Psoas muscle (tissue), 8 donors: ENCODE measurements around the gene DUS3L. TPM values are rescaled to one million over a fixed set of nuclear protein-coding genes. Genes with fewer than 3 reads are reported as not detected.
"Not testable (repeated sequence)": the region's sequence is repeated elsewhere in the genome, so short reads cannot be mapped to it uniquely, and the experiment has no call there.

Experiments used
- ATAC-seq, 4 donors: fragments of 200-7000 bp; cut with Tn5 transposase; one replicate each; pipeline ENCODE4 v1.9.1; 2020; ENCODE audit warnings: moderate library complexity in 3 of 4, mild to moderate bottlenecking in 2 of 4
- DNase-seq, 2 donors: peaks; one replicate each; pipeline ENCODE4 v3.0.0-alpha.2; 2020
- H3K27ac ChIP-seq: fragments of 200-600 bp; one replicate; pipeline ENCODE4 v1.8.0; 2022
- H3K27me3 ChIP-seq, 3 donors: fragments of 200-600 bp in 1 of 3; one replicate each; pipeline versions ENCODE4 v1.6.1 to v1.8.0; 2013 to 2022; ENCODE audit warnings: low read length in 2 of 3, mild to moderate bottlenecking in 2 of 3, moderate library complexity in 1 of 3; ENCODE audit not compliant: insufficient read depth in 3 of 3
- H3K36me3 ChIP-seq, 2 donors: fragments of 200-600 bp in 1 of 2; one replicate each; pipeline versions ENCODE4 v1.6.1 to v1.8.0; 2013 to 2022; ENCODE audit warnings: low read depth in 1 of 2, mild to moderate bottlenecking in 1 of 2, moderate library complexity in 1 of 2; ENCODE audit not compliant: insufficient read depth in 1 of 2
- H3K4me1 ChIP-seq: fragments of 200-600 bp; one replicate; pipeline ENCODE4 v1.8.0; 2022
- H3K4me3 ChIP-seq: fragments of 200-600 bp; one replicate; pipeline ENCODE4 v1.8.0; 2022; ENCODE audit warnings: mild to moderate bottlenecking
- H3K9me3 ChIP-seq: fragments of 200-600 bp; one replicate; pipeline ENCODE4 v1.8.0; 2022
- WGBS, 3 donors: extraction: QIAGEN DNeasy Blood & Tissue Kit; methylation state at CpG; one replicate each; pipeline versions ENCODE4 v1.1.6 to v1.1.7; 2013; 5-methylcytosine and 5-hydroxymethylcytosine counted together
- intact Hi-C, 2 donors: fragments of 100-400 bp; cut with DNase I; formaldehyde crosslinking; loops; one replicate each; pipeline versions ENCODE4 v1.11.0 to v1.14.2; 2022
- polyA plus RNA-seq, 3 donors: library from polyadenylated mRNA; stranded (reverse); fragments of 200-250 nt; gene quantifications; one replicate each; pipeline ENCODE4 v1.2.3, GENCODE V29; 2013
- total RNA-seq, 4 donors: library from RNA; stranded (reverse); fragmentation: NEBNext Ultra II Directional in 2 of 4; extraction: Animal tissue kit (Norgen Biotek cat#: 25700) in 2 of 4; gene quantifications; one replicate each; pipeline versions ENCODE4 v1.2.1 to v1.2.4, GENCODE V29; 2021 to 2023
- TF ChIP-seq, protein P1 (sequence below): fragments of 200-600 bp; IDR thresholded peaks from one replicate; pipeline ENCODE4 v1.8.0; 2022; ENCODE audit warnings: antibody characterized with exemption
- donor health status: healthy with polysubstance abuse.
- donor health status: DM: no; HTN: no; CAD: no; lungs with moderate emphysema.
- donor health status: Bipolar disorder and iron deficiency.
- donor health status: healthy.
- donor health status: DM: yes; HTN: yes; CAD: no.
- donor health status: DM: no; HTN: no; CAD: no.
- donor health status: DM: no; HTN: no; CAD: no.
- donor health status: DM: yes; HTN: yes; CAD: no.

The DUS3L gene
- total and polyA plus RNA-seq, 7 donors, result 13.4 to 40.1 (median 23.2) TPM

DNA sequence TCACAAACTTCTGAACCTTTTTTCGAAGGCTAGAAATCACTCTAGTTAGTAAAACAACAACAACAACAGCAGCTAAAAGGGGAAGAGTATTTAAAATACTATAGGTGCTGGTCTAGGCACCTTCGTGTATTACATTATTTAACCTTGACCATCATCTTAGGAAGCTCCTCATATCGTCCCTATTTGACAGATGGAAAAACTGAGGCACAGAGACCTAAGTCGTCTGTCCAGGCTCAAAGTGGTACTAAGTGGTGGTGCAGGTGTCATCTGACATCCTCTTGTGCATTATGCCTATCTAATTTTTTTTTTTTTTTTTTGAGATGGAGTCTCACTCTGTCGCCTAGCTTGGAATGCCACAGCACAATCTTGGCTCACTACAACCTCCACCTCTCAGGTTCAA is 41.5 kb downstream of the DUS3L start:
- Histone ChIP-seq H3K27ac (no peak overlapping the region), H3K4me1 (no peaks in the 10 kb centered on the region), H3K4me3 (no peak overlapping the region), H3K27me3 (peaks cover 0 to 10% (median 10%) of the 10 kb centered on the region in 3 donors), H3K9me3 (no peaks in the 10 kb centered on the region), H3K36me3 (no peaks in the 10 kb centered on the region)
- DNase-seq, result no peak
- intact Hi-C loops, result no loop called here
- no peak for ATAC-seq
- TF ChIP-seq, protein P1, sequence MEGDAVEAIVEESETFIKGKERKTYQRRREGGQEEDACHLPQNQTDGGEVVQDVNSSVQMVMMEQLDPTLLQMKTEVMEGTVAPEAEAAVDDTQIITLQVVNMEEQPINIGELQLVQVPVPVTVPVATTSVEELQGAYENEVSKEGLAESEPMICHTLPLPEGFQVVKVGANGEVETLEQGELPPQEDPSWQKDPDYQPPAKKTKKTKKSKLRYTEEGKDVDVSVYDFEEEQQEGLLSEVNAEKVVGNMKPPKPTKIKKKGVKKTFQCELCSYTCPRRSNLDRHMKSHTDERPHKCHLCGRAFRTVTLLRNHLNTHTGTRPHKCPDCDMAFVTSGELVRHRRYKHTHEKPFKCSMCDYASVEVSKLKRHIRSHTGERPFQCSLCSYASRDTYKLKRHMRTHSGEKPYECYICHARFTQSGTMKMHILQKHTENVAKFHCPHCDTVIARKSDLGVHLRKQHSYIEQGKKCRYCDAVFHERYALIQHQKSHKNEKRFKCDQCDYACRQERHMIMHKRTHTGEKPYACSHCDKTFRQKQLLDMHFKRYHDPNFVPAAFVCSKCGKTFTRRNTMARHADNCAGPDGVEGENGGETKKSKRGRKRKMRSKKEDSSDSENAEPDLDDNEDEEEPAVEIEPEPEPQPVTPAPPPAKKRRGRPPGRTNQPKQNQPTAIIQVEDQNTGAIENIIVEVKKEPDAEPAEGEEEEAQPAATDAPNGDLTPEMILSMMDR, result no peak
- 81 to 84% (median 83%) methylated on average over 5 of the region's 5 CpGs for WGBS, 3 donors

DNA sequence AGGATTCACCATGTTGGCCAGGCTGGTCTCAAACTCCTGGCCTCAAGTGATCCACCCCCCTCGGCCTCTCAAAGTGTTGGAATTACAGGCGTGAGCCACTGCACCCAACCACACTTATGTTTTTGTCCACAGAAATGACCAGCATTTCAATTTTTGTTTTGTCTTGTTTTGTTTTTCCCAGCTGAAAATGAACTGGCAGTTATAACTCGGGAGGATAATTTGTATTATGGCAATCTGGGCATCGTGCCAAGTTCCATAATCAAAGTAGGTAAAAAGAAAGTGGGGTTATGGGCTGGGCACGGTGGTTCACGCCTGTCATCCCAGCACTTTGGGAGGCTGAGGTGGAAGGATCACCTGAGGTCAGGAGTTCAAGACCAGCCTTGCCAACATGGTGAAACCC is 42.0 kb downstream of the DUS3L start:
- DNase-seq, H3K4me1 ChIP-seq, ATAC-seq, intact Hi-C loops, H3K27ac ChIP-seq, H3K9me3 ChIP-seq, H3K4me3 ChIP-seq, H3K36me3 ChIP-seq: not testable (repeated sequence)
- H3K27me3 ChIP-seq, result peaks cover 0 to 10% (median 10%) of the 10 kb centered on the region in 3 donors
- 31 to 47% (median 37%) methylated on average over 6 of the region's 6 CpGs for WGBS, 3 donors

DNA sequence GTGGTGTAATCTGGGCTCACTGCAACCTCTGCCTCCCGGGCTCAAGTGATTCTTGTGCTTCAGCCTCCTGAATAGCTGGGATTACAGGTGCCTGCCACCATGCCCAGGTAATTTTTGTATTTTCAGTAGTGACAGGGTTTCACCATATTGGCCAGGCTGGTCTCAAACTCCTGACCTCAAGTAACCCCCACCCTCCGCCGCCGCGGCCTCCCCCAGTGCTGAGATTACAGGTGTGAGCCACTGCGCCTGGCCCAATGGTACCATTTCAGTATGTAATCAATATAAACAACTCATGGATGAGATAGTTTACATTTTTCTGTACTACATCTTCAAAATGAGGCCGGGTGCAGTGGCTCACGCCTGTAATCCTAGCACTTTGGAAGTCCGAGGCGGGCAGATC is 46.0 kb downstream of the DUS3L start:
- H3K36me3 ChIP-seq, result not testable (repeated sequence)

DNA sequence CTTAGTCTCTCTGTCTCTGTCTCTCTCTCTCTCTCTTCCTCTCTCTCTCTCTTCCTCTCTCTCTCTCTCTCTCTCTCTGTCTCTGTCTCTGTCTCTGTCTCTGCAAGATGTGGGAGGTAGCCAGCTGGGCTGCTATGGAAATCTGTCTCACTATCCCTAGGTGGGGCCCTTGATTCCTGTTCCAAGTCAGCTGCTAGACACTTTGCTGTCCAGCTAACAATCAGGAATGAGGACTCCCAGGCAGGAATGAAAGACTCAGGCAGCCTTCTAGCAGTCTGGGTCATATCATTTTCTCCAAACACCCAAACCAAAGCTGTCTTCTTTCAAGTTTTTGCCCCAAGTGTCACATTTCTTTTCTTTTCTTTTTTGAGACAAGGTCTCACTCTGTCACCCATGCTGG is 47.3 kb downstream of the DUS3L start:
- intact Hi-C loops, result no loop called here
- Histone ChIP-seq H3K9me3 (no peaks in the 10 kb centered on the region), H3K27ac (no peak overlapping the region), H3K4me1 (no peaks in the 10 kb centered on the region), H3K27me3 (peaks cover 0 to 5% (median 5%) of the 10 kb centered on the region in 3 donors), H3K36me3 (no peaks in the 10 kb centered on the region), H3K4me3 (no peak overlapping the region)
- TF ChIP-seq, protein P1, result no peak
- ATAC-seq (no peak), DNase-seq (no peak)

More for the DNA sequence above, 46.0 kb downstream of the DUS3L start:
- intact Hi-C loops, H3K27me3 ChIP-seq, H3K4me3 ChIP-seq, ATAC-seq, H3K27ac ChIP-seq, H3K9me3 ChIP-seq, DNase-seq, H3K4me1 ChIP-seq: not testable (repeated sequence)
- 75 to 89% (median 89%) methylated on average over 10 of the region's 10 CpGs for WGBS, 3 donors

DNA sequence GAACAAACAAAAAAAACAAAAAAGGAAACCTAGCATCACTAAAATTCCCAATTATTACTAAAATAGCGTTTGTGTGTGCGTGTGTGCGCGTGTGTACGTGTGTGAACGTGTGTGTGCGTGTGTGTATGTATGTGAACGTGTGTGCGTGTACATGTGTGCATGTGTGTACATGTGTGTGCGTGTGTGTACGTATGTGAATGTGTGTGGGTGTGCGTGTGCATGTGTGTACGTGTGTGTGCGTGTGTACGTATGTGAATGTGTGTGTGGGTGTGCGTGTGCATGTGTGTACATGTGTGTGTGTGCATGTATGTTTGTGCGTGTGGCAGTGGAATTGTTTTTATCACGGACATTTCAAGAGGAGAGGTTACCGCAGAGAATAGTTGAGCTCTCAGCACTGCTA is 48.9 kb downstream of the DUS3L start:
- intact Hi-C loops, result no loop called here
- Histone ChIP-seq H3K4me1 (no peaks in the 10 kb centered on the region), H3K36me3 (no peaks in the 10 kb centered on the region), H3K27me3 (peaks cover 0 to 4% (median 3%) of the 10 kb centered on the region in 3 donors), H3K9me3 (no peaks in the 10 kb centered on the region), H3K4me3 (no peak overlapping the region), H3K27ac (no peak overlapping the region)
- TF ChIP-seq, protein P1, result no peak
- WGBS, 3 donors, result 82 to 90% (median 86%) methylated on average over 19 of the region's 19 CpGs
- no peak for ATAC-seq
- DNase-seq, result no peak

DNA sequence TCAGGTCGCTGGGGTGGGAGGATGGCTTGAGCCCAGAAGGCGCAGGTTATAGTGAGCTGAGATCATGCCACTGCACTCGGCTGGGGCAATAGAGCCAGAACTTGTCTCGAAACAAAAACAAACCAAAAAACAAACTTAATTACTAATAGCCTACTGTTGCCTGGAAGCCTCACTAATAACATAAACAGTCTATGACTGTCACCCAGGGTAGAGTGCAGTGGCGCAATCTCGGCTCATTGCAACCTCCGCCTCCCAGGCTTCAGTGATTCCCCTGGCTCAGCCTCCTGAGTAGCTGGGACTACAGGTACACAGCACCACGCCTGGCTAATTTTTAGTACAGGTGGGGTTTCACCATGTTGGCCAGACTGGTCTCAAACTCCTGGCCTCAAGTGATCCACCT is 52.5 kb downstream of the DUS3L start:
- intact Hi-C loops, result no loop called here

More for the DNA sequence above, 52.5 kb downstream of the DUS3L start:
- Histone ChIP-seq H3K36me3 (no peaks in the 10 kb centered on the region), H3K9me3 (no peaks in the 10 kb centered on the region), H3K4me3 (no peak overlapping the region), H3K27ac (no peak overlapping the region), H3K27me3 (peaks cover 0 to 4% (median 0%) of the 10 kb centered on the region in 3 donors), H3K4me1 (no peaks in the 10 kb centered on the region)
- ATAC-seq, result no peak
- no peak for DNase-seq
- TF ChIP-seq, protein P1, result no peak
- WGBS, 3 donors, result 75 to 82% (median 79%) methylated on average over 8 of the region's 8 CpGs
